22Rv1 (cell line): Measurements from ENCODE around the gene AURKA.

ENCODE experiments used
- ZFX ChIP-seq: fragments of 450-650 bp; IDR thresholded peaks from 2 replicates; pipeline ENCODE4 v1.6.1; 2017; ENCODE audit warnings: antibody characterized with exemption, borderline replicate concordance
- TF ChIP-seq, protein P1 (sequence below): fragments of 450-650 bp; IDR thresholded peaks from 2 replicates; pipeline ENCODE4 v1.5.1; 2017; ENCODE audit warnings: mild to moderate bottlenecking

DNA sequence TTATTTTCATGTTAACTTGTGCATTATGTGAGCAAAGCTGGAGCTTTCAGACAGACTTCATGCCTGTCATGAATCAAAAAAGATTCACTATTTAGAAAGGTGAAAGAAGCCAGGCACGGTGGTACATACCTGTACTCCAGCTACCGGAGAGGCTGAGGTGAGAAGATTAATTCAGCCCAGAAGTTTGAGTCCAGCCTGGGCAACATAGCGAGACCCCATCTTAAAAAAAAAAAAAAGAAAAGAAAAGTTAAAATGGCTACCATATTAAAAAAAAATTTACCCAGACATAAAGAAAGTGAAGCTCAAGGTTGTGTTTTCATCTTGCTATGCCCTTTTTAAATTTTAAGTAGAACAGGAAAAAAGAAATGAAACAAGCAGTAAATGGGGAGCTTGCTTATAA, 20.9 kb upstream of the AURKA start:
- TF ChIP-seq, protein P1, sequence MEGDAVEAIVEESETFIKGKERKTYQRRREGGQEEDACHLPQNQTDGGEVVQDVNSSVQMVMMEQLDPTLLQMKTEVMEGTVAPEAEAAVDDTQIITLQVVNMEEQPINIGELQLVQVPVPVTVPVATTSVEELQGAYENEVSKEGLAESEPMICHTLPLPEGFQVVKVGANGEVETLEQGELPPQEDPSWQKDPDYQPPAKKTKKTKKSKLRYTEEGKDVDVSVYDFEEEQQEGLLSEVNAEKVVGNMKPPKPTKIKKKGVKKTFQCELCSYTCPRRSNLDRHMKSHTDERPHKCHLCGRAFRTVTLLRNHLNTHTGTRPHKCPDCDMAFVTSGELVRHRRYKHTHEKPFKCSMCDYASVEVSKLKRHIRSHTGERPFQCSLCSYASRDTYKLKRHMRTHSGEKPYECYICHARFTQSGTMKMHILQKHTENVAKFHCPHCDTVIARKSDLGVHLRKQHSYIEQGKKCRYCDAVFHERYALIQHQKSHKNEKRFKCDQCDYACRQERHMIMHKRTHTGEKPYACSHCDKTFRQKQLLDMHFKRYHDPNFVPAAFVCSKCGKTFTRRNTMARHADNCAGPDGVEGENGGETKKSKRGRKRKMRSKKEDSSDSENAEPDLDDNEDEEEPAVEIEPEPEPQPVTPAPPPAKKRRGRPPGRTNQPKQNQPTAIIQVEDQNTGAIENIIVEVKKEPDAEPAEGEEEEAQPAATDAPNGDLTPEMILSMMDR: no peak
- no peak for TF ChIP-seq ZFX
